ENCODE data around the gene RAP1GAP. TPM values are rescaled to one million over a fixed set of nuclear protein-coding genes. Genes with fewer than 3 reads are reported as not detected.
A peak's percentile ranks its signal among the peaks of the same experiment; 100 is the strongest.

Gene RAP1GAP
- total RNA-seq, 1 donor from 2014 or later, result 0.42 TPM

DNA sequence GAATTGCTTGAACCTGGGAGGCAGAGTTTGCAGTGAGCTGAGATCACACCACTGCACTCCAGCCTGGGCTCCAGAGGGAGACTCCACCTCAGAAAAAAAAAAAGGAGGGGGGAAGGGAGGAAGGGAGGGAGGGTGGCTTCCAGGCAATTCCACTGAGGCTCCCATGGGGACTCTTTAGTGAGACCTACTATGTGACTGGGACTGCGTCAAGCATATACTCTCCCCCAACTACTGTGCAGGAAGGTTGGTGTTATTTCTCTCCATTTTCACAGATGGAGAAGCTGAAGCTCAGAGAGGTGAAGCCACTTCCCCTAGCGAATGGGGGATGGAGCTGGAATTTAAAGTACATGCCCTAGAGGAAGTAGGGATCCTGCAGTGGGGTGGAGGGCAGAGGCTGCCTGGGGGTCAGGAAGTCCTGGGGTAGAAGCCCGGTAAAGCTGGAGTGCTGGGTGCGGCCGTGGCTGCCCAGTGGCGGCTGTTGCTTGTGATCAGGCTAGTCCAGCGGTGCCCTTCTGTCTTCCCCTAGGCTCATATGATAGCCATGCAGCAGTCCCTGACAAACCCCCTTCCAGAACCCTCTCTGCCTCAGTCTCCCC is 40.3 kb downstream of the RAP1GAP start:
- Mint-ChIP-seq H3K36me3 (ENCODE audit: low read depth) (no peaks in the 10 kb centered on the region), H3K4me1 (no peaks in the 10 kb centered on the region), H3K27me3 (peaks cover 4% of the 10 kb centered on the region), H3K27ac (no peak overlapping the region), H3K4me3 (no peak overlapping the region), H3K9me3 (no peaks in the 10 kb centered on the region)
- no peak for DNase-seq
- intact Hi-C loops (cut with micrococcal nuclease), result no loop called here

DNA sequence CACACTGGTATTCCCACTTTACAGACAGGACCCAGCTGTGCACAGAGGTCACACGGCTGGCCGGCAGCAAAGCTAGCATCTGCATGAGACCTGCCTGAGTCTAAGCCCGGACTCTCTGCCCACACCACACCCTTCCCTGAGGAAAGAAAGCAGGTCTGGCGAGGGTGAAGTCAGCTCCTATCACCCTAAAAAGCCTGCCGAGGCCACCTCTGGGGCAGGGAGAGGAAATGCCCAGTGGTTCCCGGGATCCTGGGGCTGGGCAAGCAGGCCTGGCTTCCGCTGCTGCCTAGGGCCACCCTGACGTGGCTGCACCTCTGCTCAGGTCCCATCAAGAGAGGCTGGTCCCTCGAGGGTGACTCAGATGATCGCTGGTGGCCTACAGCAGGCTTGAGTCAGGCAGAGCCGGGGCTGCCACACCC is 42.2 kb downstream of the RAP1GAP start:
- H3K27ac Mint-ChIP-seq, result no peak overlapping the region
- H3K36me3 Mint-ChIP-seq (ENCODE audit: low read depth), result no peaks in the 10 kb centered on the region
- no peak for DNase-seq
- intact Hi-C loops (cut with micrococcal nuclease), result no loop called here
- H3K27me3 Mint-ChIP-seq, result peaks cover 6% of the 10 kb centered on the region
- H3K4me1 Mint-ChIP-seq, result no peaks in the 10 kb centered on the region
- no peak overlapping the region for H3K4me3 Mint-ChIP-seq
- no peaks in the 10 kb centered on the region for H3K9me3 Mint-ChIP-seq

DNA sequence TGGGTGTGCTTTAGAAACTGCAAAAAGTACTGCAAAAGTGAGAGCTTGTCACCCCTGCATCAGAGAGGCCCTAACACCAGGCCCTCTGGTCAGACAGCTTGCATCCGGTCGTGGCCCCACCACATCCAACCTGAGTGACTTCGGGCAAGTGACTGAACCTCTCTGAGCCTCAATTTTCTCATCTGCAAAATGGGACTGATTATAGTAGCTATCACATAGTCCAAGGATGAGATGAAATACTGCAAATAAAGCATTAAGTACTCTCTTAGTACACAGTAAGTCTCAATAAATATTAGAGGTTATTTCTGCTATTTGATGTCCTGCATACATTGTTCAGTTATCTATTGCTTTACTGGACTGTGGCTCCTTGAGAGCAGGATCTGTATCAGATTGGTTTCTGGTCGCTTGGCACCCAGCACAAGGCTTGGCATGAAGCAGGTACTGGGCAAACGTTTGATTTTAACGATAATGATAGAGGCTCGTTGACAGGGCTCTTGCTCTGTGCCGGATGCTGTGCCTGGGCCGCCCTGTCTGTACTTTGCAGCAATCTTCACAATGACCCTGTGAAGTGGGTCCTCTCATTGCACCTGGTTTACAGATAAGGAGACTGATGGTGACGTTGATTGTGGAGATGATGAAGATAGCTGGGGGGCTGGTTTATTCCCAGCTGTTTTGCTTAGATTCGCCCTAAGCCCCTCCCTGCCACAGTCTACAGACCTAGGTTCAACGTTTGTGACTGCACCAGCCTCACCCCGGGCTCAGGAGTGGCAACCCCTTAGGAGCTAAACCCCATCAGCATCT is 43.6 kb downstream of the RAP1GAP start:
- Mint-ChIP-seq H3K4me3 (no peak overlapping the region), H3K4me1 (no peaks in the 10 kb centered on the region), H3K27ac (no peak overlapping the region), H3K9me3 (no peaks in the 10 kb centered on the region), H3K36me3 (ENCODE audit: low read depth) (no peaks in the 10 kb centered on the region), H3K27me3 (peaks cover 16% of the 10 kb centered on the region)
- DNase-seq, result no peak
- intact Hi-C loops (cut with micrococcal nuclease), result no loop called here

DNA sequence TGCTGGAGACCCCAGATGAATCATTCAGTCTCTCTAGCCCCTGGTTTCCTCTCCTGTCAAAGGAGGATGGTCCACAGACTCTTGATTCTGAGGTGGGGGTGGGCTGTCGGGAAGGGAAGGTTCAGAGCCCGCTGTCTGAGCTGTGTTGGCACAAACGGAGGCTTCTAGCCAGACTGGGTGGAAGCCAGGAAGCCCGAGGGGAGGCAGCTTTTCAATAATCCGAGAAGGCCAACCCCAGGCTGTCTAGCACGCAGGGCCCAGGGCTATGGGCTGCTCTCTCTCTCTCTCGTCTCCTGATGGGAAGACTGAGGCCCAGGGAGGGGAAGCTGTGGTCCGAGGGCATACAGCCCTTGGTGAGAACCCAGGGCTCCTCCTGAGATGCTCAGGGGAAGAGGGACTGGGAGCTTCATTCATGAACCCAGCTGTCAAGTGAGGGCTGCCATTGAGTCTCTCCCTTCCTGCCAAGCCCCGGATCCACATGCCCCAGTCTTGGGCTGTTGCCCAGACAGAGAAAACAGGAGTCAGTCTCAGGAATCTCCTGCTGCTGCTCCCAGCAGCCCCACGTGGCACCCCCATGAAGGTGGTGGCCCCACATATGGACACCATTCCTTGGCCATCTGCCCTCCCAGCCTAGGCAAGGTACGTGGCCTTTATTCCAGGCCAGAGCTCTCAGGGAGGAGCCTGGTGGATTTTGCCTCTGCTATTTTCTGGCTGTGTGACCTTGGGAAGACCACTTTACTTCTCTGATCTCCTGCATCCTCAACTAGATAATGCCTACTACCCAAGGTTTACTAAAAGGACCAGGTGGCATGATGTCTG is 44.4 kb downstream of the RAP1GAP start:
- Mint-ChIP-seq H3K4me3 (no peak overlapping the region), H3K9me3 (no peaks in the 10 kb centered on the region), H3K27me3 (peaks cover 18% of the 10 kb centered on the region), H3K4me1 (no peaks in the 10 kb centered on the region), H3K36me3 (ENCODE audit: low read depth) (no peaks in the 10 kb centered on the region), H3K27ac (no peak overlapping the region)
- no peak for DNase-seq
- intact Hi-C loops (cut with micrococcal nuclease), result no loop called here

DNA sequence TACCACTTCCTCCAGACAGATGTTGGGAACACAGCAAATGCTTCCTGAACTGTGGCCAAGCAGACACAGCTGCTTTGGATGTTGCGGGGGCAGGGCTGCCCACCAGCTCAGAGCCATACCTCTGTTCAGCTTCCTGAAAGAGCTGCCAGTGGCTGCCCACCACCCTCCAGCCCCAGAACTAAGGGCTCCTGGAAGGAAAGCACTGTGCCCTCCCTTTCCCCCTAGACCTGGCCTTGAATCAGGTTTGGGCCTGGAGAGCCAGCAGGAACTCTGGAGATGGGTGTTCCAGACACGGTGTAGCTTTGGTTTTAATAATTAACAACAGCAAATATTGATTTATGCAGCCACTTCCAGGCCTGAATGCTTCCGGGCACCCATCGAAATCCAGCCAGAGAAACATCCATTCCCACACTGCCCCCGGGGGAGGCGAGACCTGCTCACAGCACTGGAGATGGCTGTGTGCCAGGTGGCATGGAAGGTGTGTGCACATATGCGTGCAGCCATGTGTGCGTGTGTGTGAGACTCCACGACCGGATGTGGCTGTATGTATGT is 45.7 kb downstream of the RAP1GAP start:
- H3K4me1 Mint-ChIP-seq, result no peaks in the 10 kb centered on the region
- H3K27me3 Mint-ChIP-seq, result peaks cover 19% of the 10 kb centered on the region
- intact Hi-C loops (cut with micrococcal nuclease), result no loop called here
- H3K4me3 Mint-ChIP-seq, result no peak overlapping the region
- H3K36me3 Mint-ChIP-seq (ENCODE audit: low read depth), result no peaks in the 10 kb centered on the region
- DNase-seq, result no peak
- H3K27ac Mint-ChIP-seq, result no peak overlapping the region
- no peaks in the 10 kb centered on the region for H3K9me3 Mint-ChIP-seq

DNA sequence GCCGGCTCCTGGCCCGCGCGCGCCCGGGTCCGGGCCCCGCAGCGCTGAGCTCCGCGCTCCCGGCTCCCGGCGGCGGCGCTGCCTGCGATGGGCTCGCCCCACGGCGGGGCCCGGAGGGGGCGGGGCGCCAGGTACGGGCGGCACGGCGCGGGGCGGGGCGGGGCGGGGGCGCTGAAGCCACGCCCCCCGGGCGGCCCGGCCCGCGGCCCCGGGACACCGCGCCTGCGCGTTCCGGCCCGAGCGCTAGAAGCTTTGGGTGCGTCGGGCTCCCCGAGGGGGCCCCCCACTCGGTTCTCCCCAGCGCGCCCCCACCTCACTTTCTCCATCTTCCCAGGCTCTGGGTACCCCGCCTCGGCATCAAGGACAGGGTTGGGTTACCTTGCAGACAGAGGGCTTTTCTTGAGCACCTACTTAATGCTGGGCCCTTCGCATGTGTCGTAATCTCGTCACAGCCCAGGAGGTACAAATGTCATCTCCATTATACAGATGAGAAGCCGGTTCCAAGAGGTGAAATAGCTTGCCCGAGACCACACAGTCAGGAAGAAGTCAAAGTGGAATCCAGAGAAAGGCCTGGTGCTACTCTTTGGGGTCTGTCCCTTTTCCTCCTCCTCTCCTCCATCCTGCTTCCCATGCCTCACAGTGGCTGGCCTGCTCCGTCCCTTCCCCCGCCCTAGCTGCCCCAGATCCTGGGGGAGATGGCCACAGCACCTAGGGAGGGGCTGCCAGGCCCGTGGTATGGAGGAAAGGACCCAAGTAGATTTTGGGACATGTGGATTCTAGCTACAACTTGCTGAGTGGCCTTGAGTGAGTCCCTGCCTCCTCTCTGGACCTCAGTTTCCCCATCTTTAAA is 46.5 kb downstream of the RAP1GAP start:
- Mint-ChIP-seq H3K27ac (no peak overlapping the region), H3K4me1 (no peaks in the 10 kb centered on the region), H3K4me3 (peak overlapping the region; percentile 75), H3K27me3 (peaks cover 19% of the 10 kb centered on the region), H3K36me3 (ENCODE audit: low read depth) (no peaks in the 10 kb centered on the region), H3K9me3 (no peaks in the 10 kb centered on the region)
- intact Hi-C loops (cut with micrococcal nuclease), result no loop called here
- peak; percentile 87 for DNase-seq

DNA sequence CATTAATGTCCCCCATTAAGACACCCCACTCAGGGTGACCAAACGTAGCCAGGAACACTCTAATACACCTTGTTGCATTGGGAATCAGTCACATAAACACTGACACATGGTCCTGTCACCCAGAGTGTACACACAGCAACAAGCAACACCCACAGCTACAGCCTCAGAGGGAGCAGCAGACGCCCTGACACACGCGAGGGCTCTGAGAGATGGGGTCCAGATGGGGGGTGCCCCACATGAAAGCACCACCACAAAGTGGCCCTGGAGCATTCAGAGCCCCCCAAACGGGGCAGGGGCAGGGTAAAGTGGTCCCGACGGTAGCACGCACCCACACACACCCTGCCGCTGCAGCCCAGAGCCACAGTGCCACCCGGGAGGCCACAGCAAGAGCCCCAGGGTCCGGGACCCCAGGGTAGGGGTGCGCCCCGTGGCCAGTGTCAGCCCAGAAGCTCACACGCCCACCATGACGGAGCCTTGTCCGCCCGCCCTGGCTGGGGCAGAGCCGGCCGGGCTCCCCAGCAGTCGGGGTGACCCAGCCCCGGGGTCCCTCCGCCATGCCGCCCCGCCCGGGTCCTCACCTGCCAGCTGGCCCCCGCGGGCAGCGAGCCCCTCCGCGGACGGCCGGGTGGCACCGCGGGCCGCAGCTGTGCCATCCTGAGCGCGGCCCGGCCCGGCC is 47.3 kb downstream of the RAP1GAP start:
- H3K27ac Mint-ChIP-seq, result no peak overlapping the region
- H3K36me3 Mint-ChIP-seq (ENCODE audit: low read depth), result no peaks in the 10 kb centered on the region
- H3K4me1 Mint-ChIP-seq, result no peaks in the 10 kb centered on the region
- intact Hi-C loops (cut with micrococcal nuclease), result no loop called here
- no peaks in the 10 kb centered on the region for H3K9me3 Mint-ChIP-seq
- no peak for DNase-seq
- H3K4me3 Mint-ChIP-seq, result peak overlapping the region; percentile 49
- peaks cover 19% of the 10 kb centered on the region for H3K27me3 Mint-ChIP-seq

DNA sequence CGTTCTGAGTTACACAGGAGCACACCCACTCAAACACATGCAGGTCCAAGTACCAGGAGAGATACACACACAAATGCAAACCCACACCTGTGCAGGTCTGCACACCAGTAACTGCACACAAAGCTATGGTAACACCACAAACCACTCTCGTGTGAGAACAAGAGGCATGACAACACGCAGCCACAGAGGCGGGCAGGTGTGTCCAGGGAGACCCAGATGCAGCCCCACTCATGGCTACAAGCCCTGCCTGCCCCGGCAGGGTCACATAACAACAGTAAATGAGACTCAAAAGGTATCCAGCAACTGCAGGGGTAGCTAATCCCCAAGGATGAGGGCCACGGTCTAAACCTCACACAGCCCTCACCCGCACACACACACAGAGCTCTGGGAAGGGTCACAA is 48.1 kb downstream of the RAP1GAP start:
- no peaks in the 10 kb centered on the region for H3K4me1 Mint-ChIP-seq
- no peaks in the 10 kb centered on the region for H3K36me3 Mint-ChIP-seq (ENCODE audit: low read depth)

DNA sequence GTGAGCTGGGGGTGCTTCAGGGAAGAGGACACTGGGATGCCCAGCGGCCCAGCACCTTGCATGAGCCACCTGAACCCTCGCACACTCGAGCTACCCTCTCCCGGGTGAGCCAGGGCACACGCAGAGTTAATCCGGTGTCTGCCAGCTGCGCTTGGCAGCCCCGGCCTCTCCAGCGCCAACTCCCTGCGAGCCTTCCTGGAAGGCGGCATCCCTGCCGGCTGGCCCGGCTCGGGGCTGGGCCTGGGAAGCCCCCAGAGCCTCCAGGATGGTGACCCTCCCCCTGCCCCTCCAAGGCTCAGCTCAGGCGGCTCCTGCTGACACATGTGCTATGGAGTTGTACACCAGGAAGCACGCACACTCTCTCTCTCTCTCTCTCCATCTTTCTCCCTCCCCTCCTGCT is 48.7 kb downstream of the RAP1GAP start:
- H3K4me3 Mint-ChIP-seq, result no peak overlapping the region
- H3K36me3 Mint-ChIP-seq (ENCODE audit: low read depth), result no peaks in the 10 kb centered on the region
- DNase-seq, result no peak

More for the DNA sequence above, 48.1 kb downstream of the RAP1GAP start:
- no peak for DNase-seq
- peak overlapping the region; percentile 49 for H3K4me3 Mint-ChIP-seq
- H3K27me3 Mint-ChIP-seq, result peaks cover 19% of the 10 kb centered on the region
- H3K9me3 Mint-ChIP-seq, result no peaks in the 10 kb centered on the region
- H3K27ac Mint-ChIP-seq, result no peak overlapping the region
- intact Hi-C loops (cut with micrococcal nuclease), result no loop called here

DNA sequence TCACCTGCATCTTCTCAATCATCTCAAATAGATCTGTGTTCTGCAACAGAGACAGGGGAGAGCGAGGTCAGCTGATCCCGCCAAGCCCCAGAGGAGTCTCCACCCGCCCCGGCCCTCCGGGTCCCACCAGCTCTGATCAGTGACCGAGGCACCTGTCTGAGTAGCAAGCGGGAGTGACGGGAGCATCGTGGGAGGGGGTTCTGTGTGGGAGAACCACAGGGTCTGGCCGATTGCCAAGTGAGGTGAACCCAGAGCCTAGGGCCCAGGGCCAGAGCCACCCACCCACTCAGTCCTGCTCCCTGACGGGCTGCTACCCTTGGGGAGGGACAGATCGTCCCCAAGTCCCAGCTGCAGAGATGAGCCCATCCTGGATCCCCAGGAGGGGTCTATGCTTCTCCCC is 49.1 kb downstream of the RAP1GAP start:
- no peak overlapping the region for H3K27ac Mint-ChIP-seq
- peaks cover 19% of the 10 kb centered on the region for H3K27me3 Mint-ChIP-seq
- H3K9me3 Mint-ChIP-seq, result no peaks in the 10 kb centered on the region
- no peak for DNase-seq
- H3K4me3 Mint-ChIP-seq, result no peak overlapping the region
- no peaks in the 10 kb centered on the region for H3K4me1 Mint-ChIP-seq
- intact Hi-C loops (cut with micrococcal nuclease), result no loop called here
- no peaks in the 10 kb centered on the region for H3K36me3 Mint-ChIP-seq (ENCODE audit: low read depth)

More for the DNA sequence above, 48.7 kb downstream of the RAP1GAP start:
- intact Hi-C loops (cut with micrococcal nuclease), result no loop called here
- H3K27ac Mint-ChIP-seq, result no peak overlapping the region
- peaks cover 19% of the 10 kb centered on the region for H3K27me3 Mint-ChIP-seq
- H3K9me3 Mint-ChIP-seq, result no peaks in the 10 kb centered on the region
- H3K4me1 Mint-ChIP-seq, result no peaks in the 10 kb centered on the region

DNA sequence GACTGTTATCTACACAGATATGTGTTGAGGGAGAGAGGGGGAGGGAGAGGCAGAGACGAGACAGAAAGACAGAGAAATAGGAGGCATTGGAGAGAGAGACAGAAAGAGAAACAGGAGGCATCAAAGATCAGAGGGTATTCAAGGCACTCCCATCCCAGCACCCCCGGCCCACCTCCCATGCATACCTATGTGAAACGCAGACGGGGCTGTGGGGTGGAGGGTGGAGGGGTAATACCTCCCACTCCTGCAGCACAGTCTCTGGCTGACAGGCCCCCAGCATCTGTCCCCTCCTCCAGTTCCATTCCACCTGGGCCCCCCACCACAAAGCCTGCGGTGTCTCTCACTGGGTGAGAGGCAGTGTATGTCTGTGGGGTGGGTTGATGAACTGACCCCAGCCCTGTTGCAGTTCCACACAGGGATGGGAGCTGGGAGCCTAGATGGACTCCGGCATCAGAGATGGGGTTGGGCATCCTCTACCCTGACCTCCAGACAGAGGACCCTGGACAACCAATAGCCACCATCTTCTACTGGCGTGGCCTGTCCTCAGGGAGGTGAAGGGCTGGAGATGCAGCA is 49.7 kb downstream of the RAP1GAP start:
- peaks cover 19% of the 10 kb centered on the region for H3K27me3 Mint-ChIP-seq
- H3K4me3 Mint-ChIP-seq, result no peak overlapping the region
- no peak for DNase-seq
- H3K36me3 Mint-ChIP-seq (ENCODE audit: low read depth), result no peaks in the 10 kb centered on the region
- H3K27ac Mint-ChIP-seq, result no peak overlapping the region
- intact Hi-C loops (cut with micrococcal nuclease), result no loop called here
- H3K4me1 Mint-ChIP-seq, result no peaks in the 10 kb centered on the region
- H3K9me3 Mint-ChIP-seq, result no peaks in the 10 kb centered on the region

DNA sequence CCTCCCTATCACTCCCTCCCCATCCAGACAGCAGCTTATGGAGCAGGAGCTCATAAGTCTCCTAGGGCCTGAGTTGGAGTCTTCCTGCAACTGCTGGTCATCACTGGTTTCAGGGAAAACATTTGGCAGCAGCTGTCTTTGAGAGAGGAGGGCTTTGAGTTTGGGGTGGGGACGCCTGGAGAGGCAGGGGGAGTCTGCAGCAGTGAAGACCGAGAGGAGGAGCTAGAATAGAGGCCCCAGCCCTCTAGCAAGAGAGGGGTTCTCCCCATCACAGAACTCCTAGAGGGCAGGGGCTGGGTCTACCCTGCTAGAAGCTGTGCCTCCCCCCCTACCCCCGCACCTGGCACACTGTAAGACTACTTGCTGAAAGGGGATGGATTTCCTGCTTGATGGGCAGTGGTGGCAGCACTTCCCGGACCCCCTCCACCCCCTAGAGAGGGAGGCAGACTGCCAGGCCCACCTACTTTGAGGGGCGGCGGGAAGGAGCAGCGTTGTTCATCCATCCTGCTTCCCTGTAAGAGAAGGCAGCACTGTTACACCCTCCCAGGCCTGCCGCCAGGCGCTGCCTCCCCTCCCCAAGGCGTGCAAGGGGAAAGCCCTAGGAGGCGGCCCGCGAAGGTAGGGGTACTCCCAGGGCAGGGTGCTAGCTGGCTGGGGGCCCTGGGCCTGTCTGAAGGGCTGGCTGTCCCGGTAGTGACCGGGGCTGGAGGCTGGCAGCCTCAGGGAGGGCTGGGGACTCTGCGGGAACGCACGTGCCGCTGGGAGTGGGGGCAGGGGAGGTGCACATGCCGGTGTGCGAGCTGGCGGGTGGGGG is 50.4 kb downstream of the RAP1GAP start:
- Mint-ChIP-seq H3K36me3 (ENCODE audit: low read depth) (no peaks in the 10 kb centered on the region), H3K9me3 (no peaks in the 10 kb centered on the region), H3K27ac (no peak overlapping the region), H3K4me3 (no peak overlapping the region), H3K27me3 (peaks cover 17% of the 10 kb centered on the region), H3K4me1 (no peaks in the 10 kb centered on the region)
- intact Hi-C loops (cut with micrococcal nuclease), result no loop called here
- DNase-seq, result no peak
